ENCODE results near the gene SPNS1.
"Not testable (repeated sequence)": the region's sequence is repeated elsewhere in the genome, so short reads cannot be mapped to it uniquely, and the experiment has no call there.

The SPNS1 gene

GRCh38 chr16:28974437-28975157 is at the start of gene SPNS1:
TSS of gene SPNS1 (plus strand) at chr16:28974778. CDS start at chr16:28975152, 374 bp downstream.
- peak; percentile 96 for DNase-seq (ENCODE audit: low spot score)

- DNase-seq (ENCODE audit: low spot score): peak; percentile 63
Observed at GRCh38 chr16:28925386-28926228, 49.0 kb upstream of the SPNS1 start.

- DNase-seq (ENCODE audit: low spot score): not testable (repeated sequence)
Observed at GRCh38 chr16:28926284-28926683, 48.3 kb upstream of the SPNS1 start.

- no peak for DNase-seq (ENCODE audit: low spot score)
Observed at GRCh38 chr16:28927815-28928214, 46.8 kb upstream of the SPNS1 start.

GRCh38 chr16:28930203-28930602 is 44.4 kb upstream of the SPNS1 start:
- no peak for DNase-seq (ENCODE audit: low spot score)

GRCh38 chr16:28930652-28931051 is 43.9 kb upstream of the SPNS1 start:
- no peak for DNase-seq (ENCODE audit: low spot score)

GRCh38 chr16:28931801-28932225 is 42.8 kb upstream of the SPNS1 start, which contains the start of gene CD19:
TSS of gene CD19 (plus strand) at chr16:28931971. CDS start at chr16:28932001, 30 bp downstream.
- DNase-seq (ENCODE audit: low spot score): no peak

GRCh38 chr16:28932339-28933141 is 42.0 kb upstream of the SPNS1 start:
- DNase-seq (ENCODE audit: low spot score): no peak

- no peak for DNase-seq (ENCODE audit: low spot score)
Observed at GRCh38 chr16:28933171-28933570, 41.4 kb upstream of the SPNS1 start.

- no peak for DNase-seq (ENCODE audit: low spot score)
Observed at GRCh38 chr16:28935346-28935745, 39.2 kb upstream of the SPNS1 start.

- DNase-seq (ENCODE audit: low spot score): no peak
Observed at GRCh38 chr16:28935924-28936783, 38.4 kb upstream of the SPNS1 start.

GRCh38 chr16:28936784-28937155 is 37.8 kb upstream of the SPNS1 start:
- DNase-seq (ENCODE audit: low spot score): no peak

GRCh38 chr16:28937222-28937876 is 37.2 kb upstream of the SPNS1 start:
- no peak for DNase-seq (ENCODE audit: low spot score)

GRCh38 chr16:28938721-28939120 is 35.9 kb upstream of the SPNS1 start:
- no peak for DNase-seq (ENCODE audit: low spot score)

- DNase-seq (ENCODE audit: low spot score): not testable (repeated sequence)
Observed at GRCh38 chr16:28939825-28940224, 34.8 kb upstream of the SPNS1 start.

GRCh38 chr16:28943281-28943680 is 31.3 kb upstream of the SPNS1 start:
- no peak for DNase-seq (ENCODE audit: low spot score)

GRCh38 chr16:28946681-28947080 is 27.9 kb upstream of the SPNS1 start:
- DNase-seq (ENCODE audit: low spot score): no peak

- peak; percentile 100 for DNase-seq (ENCODE audit: low spot score)
Observed at GRCh38 chr16:28950648-28951409, 23.7 kb upstream of the SPNS1 start, which contains the start of gene NFATC2IP. TSS of gene NFATC2IP (plus strand) at chr16:28950937. CDS start at chr16:28951012, 75 bp downstream.

GRCh38 chr16:28951410-28951943 is 23.1 kb upstream of the SPNS1 start:
- DNase-seq (ENCODE audit: low spot score): no peak

- DNase-seq (ENCODE audit: low spot score): no peak
Observed at GRCh38 chr16:28958216-28958615, 16.4 kb upstream of the SPNS1 start.

All from cerebellar cortex (tissue), 1 donor.